ENCODE results near the gene EYS. TPM values are rescaled to one million over a fixed set of nuclear protein-coding genes. Genes with fewer than 3 reads are reported as not detected.

The EYS gene
- total and polyA plus RNA-seq, 2 of the 8 experiments (the other 6 are each of a cell fraction or from before 2014, with no cell fraction given), result 0.05 to 0.13 TPM

DNA sequence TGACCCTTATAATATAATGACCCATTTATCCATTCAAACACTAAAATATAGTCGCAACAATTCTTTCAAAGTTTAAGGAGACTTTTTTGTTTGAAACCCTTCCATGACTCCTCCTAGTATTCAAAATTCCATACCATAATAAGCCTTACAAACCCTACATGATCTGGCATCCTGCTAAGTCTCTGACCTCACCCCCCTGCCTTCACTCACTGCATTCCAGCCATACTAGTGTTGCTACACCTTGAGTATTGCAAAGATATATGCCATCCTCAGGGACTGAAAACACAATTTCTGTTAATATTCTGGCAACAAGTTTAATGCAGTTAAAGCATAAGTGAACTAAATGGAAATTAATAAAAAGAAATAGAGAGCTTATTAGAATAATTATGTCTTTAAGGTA is 168.4 kb downstream of the EYS start:
- H2BK5ac ChIP-seq (ENCODE audit: low read depth, low read length), result no peak overlapping the region
- no peaks in the 10 kb centered on the region for H3K9me3 ChIP-seq (ENCODE audit: insufficient read depth in 2 of 2, low read depth in 1 of 2, low read length in 1 of 2)
- no peaks in the 10 kb centered on the region for H3K23me2 ChIP-seq (ENCODE audit: low read depth, low read length)
- no peak overlapping the region for H2AFZ ChIP-seq (ENCODE audit: low read length)
- no peak overlapping the region for H3K4me2 ChIP-seq (ENCODE audit: insufficient read depth in 1 of 2, low read depth in 2 of 2, low read length in 2 of 2)
- no peaks in the 10 kb centered on the region for H3K4me1 ChIP-seq (replicated peaks in 1 of 4; ENCODE audit: control insufficient read depth in 3 of 4, insufficient read depth in 4 of 4, low read length in 3 of 4)
- no peak overlapping the region for H3K14ac ChIP-seq (ENCODE audit: insufficient read length)
- TF ChIP-seq CTBP2 (IDR thresholded peaks at IDR 0.05; ENCODE audit: borderline replicate concordance, insufficient read depth, insufficient read length, low read length) (no peak), CREB1 (IDR thresholded peaks at IDR 0.05) (no peak), TEAD4 (IDR thresholded peaks at IDR 0.05; ENCODE audit: low read depth, low read length) (peak; percentile 86), SRF (IDR thresholded peaks at IDR 0.05; ENCODE audit: low read depth, low read length) (0 out of 2 replicates have a peak, but pooled peaks have one; percentile 11), CBX8 (IDR thresholded peaks at IDR 0.05; ENCODE audit: borderline replicate concordance, low read depth, low read length) (no peak), NRF1 (IDR thresholded peaks at IDR 0.05; ENCODE audit: low read depth, low read length) (no peak), NANOG (IDR thresholded peaks at IDR 0.05; ENCODE audit: insufficient read depth, low read depth, low read length, poor library complexity, severe bottlenecking) (no peak)
- POLR2A ChIA-PET (ENCODE audit: partially characterized antibody), result no interaction called here
- H3K4me3 ChIP-seq (ENCODE audit: extremely low read depth in 1 of 4, insufficient read depth in 2 of 4, low read depth in 3 of 4, low read length in 4 of 4), result no peak overlapping the region
- CTCF ChIA-PET (ENCODE audit: partially characterized antibody), result no interaction called here
- H3K18ac ChIP-seq (ENCODE audit: extremely low read depth, low read length), result no peak overlapping the region; the same call in 1 of the 2 replicates
- no peak overlapping the region for H4K91ac ChIP-seq (replicated peaks; ENCODE audit: insufficient read length, low read length)
- no peaks in the 10 kb centered on the region for H3K79me1 ChIP-seq (ENCODE audit: low read depth, low read length)
- no peak overlapping the region for H3K23ac ChIP-seq (ENCODE audit: insufficient read length)
- no peaks in the 10 kb centered on the region for H3K79me2 ChIP-seq (ENCODE audit: control insufficient read depth in 1 of 2, insufficient read depth in 2 of 2, low read length in 2 of 2)
- H2BK12ac ChIP-seq (ENCODE audit: low read depth, low read length), result no peak overlapping the region
- 89% methylated on average over 1 of the region's 1 CpG; no CpG with 5 or more reads in 1 of the 2 experiments for WGBS, 2 experiments (ENCODE audit: extremely low coverage in 1 of 2, insufficient coverage in 1 of 2, insufficient read length in 1 of 2, insufficient replicate concordance in 2 of 2, low coverage in 1 of 2, low lambda C conversion rate in 2 of 2, missing lambda C conversion rate in 1 of 2)
- H3K4ac ChIP-seq (replicated peaks; ENCODE audit: insufficient read length, low read depth, low read length), result no peak overlapping the region
- H3K36me3 ChIP-seq (ENCODE audit: control insufficient read depth in 2 of 4, insufficient read depth in 4 of 4, low read length in 3 of 4), result no peaks in the 10 kb centered on the region
- no peak overlapping the region for H2BK120ac ChIP-seq (replicated peaks; ENCODE audit: low read depth, low read length)
- H2AK5ac ChIP-seq (ENCODE audit: low read depth, low read length), result no peak overlapping the region
- H3K27me3 ChIP-seq (replicated peaks in 1 of 4; ENCODE audit: control insufficient read depth in 3 of 4, extremely low read depth in 1 of 4, insufficient read depth in 3 of 4, low read length in 3 of 4), result no peaks in the 10 kb centered on the region
- no peak overlapping the region for H3K27ac ChIP-seq (ENCODE audit: low read depth, low read length)
- H2BK15ac ChIP-seq (ENCODE audit: low read length), result no peak overlapping the region
- DNase-seq (ENCODE audit: low read depth in 1 of 2, low spot score in 2 of 2) (peak in 1 of 2 experiments; percentile 19), FAIRE-seq (no peak)
- H4K5ac ChIP-seq (ENCODE audit: insufficient read length, low read depth, low read length), result no peak overlapping the region
- H3K9ac ChIP-seq (replicated peaks in 1 of 4; ENCODE audit: extremely low read depth in 1 of 4, low read depth in 3 of 4, low read length in 3 of 4), result no peak overlapping the region
- H3K56ac ChIP-seq (replicated peaks; ENCODE audit: insufficient read length, low read depth, low read length), result no peak overlapping the region
- H2BK20ac ChIP-seq (ENCODE audit: low read length), result no peak overlapping the region
- no peaks in the 10 kb centered on the region for H4K20me1 ChIP-seq (replicated peaks in 1 of 2; ENCODE audit: control insufficient read depth in 1 of 2, insufficient read depth in 2 of 2, low read length in 2 of 2)
- H4K8ac ChIP-seq (ENCODE audit: extremely low read depth, insufficient read depth, low read length), result no peak overlapping the region

All from H1 (cell line).